SK-N-SH (cell line): ENCODE data around the gene ADAMTS3.

Experiments
- CTCF ChIP-seq: fragments of 200-600 bp; sonication (generic); IDR thresholded peaks from 2 replicates; pipeline ENCODE4 v1.6.1; 2017; ENCODE audit warnings: antibody characterized with exemption, mild to moderate bottlenecking, moderate library complexity
- MAX ChIP-seq: IDR thresholded peaks from 2 replicates; pipeline ENCODE4 v1.4.0; 2012; ENCODE audit warnings: low read depth
- POLR2AphosphoS5 ChIP-seq: IDR thresholded peaks from 2 replicates; pipeline ENCODE4 v1.6.1; 2012; ENCODE audit warnings: low read depth, low read length
- RFX5 ChIP-seq: IDR thresholded peaks from 2 replicates; pipeline ENCODE4 v1.6.1; 2012; ENCODE audit warnings: mild to moderate bottlenecking, improper control_type of control experiment, low read length

DNA sequence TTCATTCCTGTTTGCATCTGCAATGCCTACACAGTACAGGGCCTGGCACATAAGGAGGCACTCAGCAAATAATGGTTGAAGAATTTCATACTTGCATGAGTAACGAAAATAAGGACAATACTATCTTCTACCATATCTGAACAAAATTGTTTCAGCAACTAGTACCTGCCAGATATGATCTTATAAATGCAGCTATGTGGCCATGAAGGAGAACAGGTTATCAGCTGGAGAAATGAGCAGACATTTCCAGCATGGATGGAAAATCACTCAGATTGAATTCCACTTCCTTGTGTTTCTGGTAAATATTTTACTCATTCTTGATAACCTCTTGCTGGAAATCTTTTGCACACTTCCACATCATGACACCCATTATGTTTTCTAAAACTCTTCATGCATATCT lies 204.0 kb downstream of the ADAMTS3 start:
- TF ChIP-seq CTCF (no peak), RFX5 (no peak), MAX (no peak), POLR2AphosphoS5 (no peak)
